Measurements from ENCODE around the gene MYO1G. TPM values are rescaled to one million over a fixed set of nuclear protein-coding genes. Genes with fewer than 3 reads are reported as not detected.

The MYO1G gene
- total RNA-seq, 4 donors from 2014 or later: 2.5 to 8.3 (median 6.4) TPM

GRCh38 chr7:45021604-45022296, 42.9 kb upstream of the MYO1G start:
- TF ChIP-seq POLR2AphosphoS5 (IDR thresholded peaks at IDR 0.05) (no peak), EP300 (IDR thresholded peaks at IDR 0.05; ENCODE audit: low read depth) (no peak), POLR2A (IDR thresholded peaks at IDR 0.05) (no peak), CTCF (IDR thresholded peaks at IDR 0.05) (no peak)
- Histone ChIP-seq H3K27ac (no peak overlapping the region), H3K36me3 (no peaks in the 10 kb centered on the region), H3K4me3 (no peak overlapping the region), H3K27me3 (no peaks in the 10 kb centered on the region), H3K4me1 (peaks cover 0 to 9% (median 0%) of the 10 kb centered on the region in 4 donors), H3K9me3 (no peaks in the 10 kb centered on the region)
- 73 to 80% methylated on average over 3 of the region's 3 CpGs for WGBS, 2 donors (ENCODE audit: low coverage in 1 of 2)
- intact Hi-C loops (cut with DNase I; ENCODE audit: low total_unique reads) (no loop called here), in situ Hi-C loops (cut with MboI; ENCODE audit: low pct_ligation_motif_present in 1 of 4, low pct_unique_long_range_greater_than_20kb in 1 of 4, low sequenced_read_pairs in 3 of 4) (no loop called here)
- no peak for DNase-seq

GRCh38 chr7:45020915-45021314, 42.1 kb upstream of the MYO1G start:
- in situ Hi-C loops (cut with MboI; ENCODE audit: low pct_ligation_motif_present in 1 of 4, low pct_unique_long_range_greater_than_20kb in 1 of 4, low sequenced_read_pairs in 3 of 4): no loop called here
- Histone ChIP-seq H3K9me3 (no peaks in the 10 kb centered on the region), H3K36me3 (no peaks in the 10 kb centered on the region), H3K4me3 (no peak overlapping the region), H3K27me3 (no peaks in the 10 kb centered on the region), H3K27ac (no peak overlapping the region), H3K4me1 (peaks cover 0 to 8% (median 0%) of the 10 kb centered on the region in 4 donors)
- no peak for DNase-seq
- WGBS, 2 donors (ENCODE audit: low coverage in 1 of 2): 73 to 76% methylated on average over 4 to 5 of the region's 5 CpGs
- no peak for TF ChIP-seq POLR2A (IDR thresholded peaks at IDR 0.05)
- no peak for TF ChIP-seq POLR2AphosphoS5 (IDR thresholded peaks at IDR 0.05)
- TF ChIP-seq CTCF (IDR thresholded peaks at IDR 0.05): no peak
- TF ChIP-seq EP300 (IDR thresholded peaks at IDR 0.05; ENCODE audit: low read depth): no peak
- intact Hi-C loops (cut with DNase I; ENCODE audit: low total_unique reads): no loop called here

GRCh38 chr7:45017253-45017652, 38.4 kb upstream of the MYO1G start:
- 75 to 81% methylated on average over 3 of the region's 3 CpGs for WGBS, 2 donors (ENCODE audit: low coverage in 1 of 2)

GRCh38 chr7:45015313-45015712, 36.5 kb upstream of the MYO1G start:
- 91% methylated on average over 1 of the region's 1 CpG; no CpG with 5 or more reads in 1 of the 2 donors for WGBS, 2 donors (ENCODE audit: low coverage in 1 of 2)
- no peaks in the 10 kb centered on the region for H3K9me3 ChIP-seq
- peaks cover 0 to 17% (median 2%) of the 10 kb centered on the region in 4 donors for H3K4me1 ChIP-seq
- TF ChIP-seq CTCF (IDR thresholded peaks at IDR 0.05): no peak
- TF ChIP-seq EP300 (IDR thresholded peaks at IDR 0.05; ENCODE audit: low read depth): no peak
- no peak for TF ChIP-seq POLR2AphosphoS5 (IDR thresholded peaks at IDR 0.05)
- TF ChIP-seq POLR2A (IDR thresholded peaks at IDR 0.05): no peak
- DNase-seq: no peak
- H3K27me3 ChIP-seq: no peaks in the 10 kb centered on the region
- H3K36me3 ChIP-seq: no peaks in the 10 kb centered on the region
- intact Hi-C loops (cut with DNase I; ENCODE audit: low total_unique reads) (no loop called here), in situ Hi-C loops (cut with MboI; ENCODE audit: low pct_ligation_motif_present in 1 of 4, low pct_unique_long_range_greater_than_20kb in 1 of 4, low sequenced_read_pairs in 3 of 4) (no loop called here)
- H3K27ac ChIP-seq: no peak overlapping the region
- no peak overlapping the region for H3K4me3 ChIP-seq

More at GRCh38 chr7:45017253-45017652, 38.4 kb upstream of the MYO1G start:
- in situ Hi-C loops (cut with MboI; ENCODE audit: low pct_ligation_motif_present in 1 of 4, low pct_unique_long_range_greater_than_20kb in 1 of 4, low sequenced_read_pairs in 3 of 4) (no loop called here), intact Hi-C loops (cut with DNase I; ENCODE audit: low total_unique reads) (no loop called here)
- Histone ChIP-seq H3K4me1 (peaks cover 0 to 17% (median 2%) of the 10 kb centered on the region in 4 donors), H3K4me3 (no peak overlapping the region), H3K27me3 (no peaks in the 10 kb centered on the region), H3K36me3 (no peaks in the 10 kb centered on the region), H3K9me3 (no peaks in the 10 kb centered on the region), H3K27ac (no peak overlapping the region)
- DNase-seq: no peak
- TF ChIP-seq EP300 (IDR thresholded peaks at IDR 0.05; ENCODE audit: low read depth) (no peak), POLR2A (IDR thresholded peaks at IDR 0.05) (no peak), CTCF (IDR thresholded peaks at IDR 0.05) (no peak)
